GM23338 (cell line): Measurements from ENCODE around the gene RASL12. TPM values are rescaled to one million over a fixed set of nuclear protein-coding genes. Genes with fewer than 3 reads are reported as not detected.

Source experiments
- ATAC-seq: fragments of 200-7000 bp; cut with Tn5 transposase; 3 replicates; pipeline ENCODE4 v1.9.1; 2020
- DNase-seq: peaks from one replicate; pipeline ENCODE4 v3.0.0-alpha.2; 2015; ENCODE audit warnings: low spot score
- H2AFZ ChIP-seq: fragments of 200-600 bp; sonication (generic); 2 replicates; pipeline ENCODE4 v1.8.0; 2016; ENCODE audit warnings: antibody characterized with exemption, mild to moderate bottlenecking, moderate library complexity
- H3F3A ChIP-seq: fragments of 200-600 bp; sonication (generic); replicated peaks from 2 replicates; pipeline ENCODE4 v1.8.0; 2017; ENCODE audit warnings: antibody characterized with exemption, mixed run types, low read depth
- H3K27ac ChIP-seq: fragments of 200-600 bp; sonication (generic); 2 replicates; pipeline ENCODE4 v1.6.1; 2016; ENCODE audit warnings: low read depth
- H3K27me3 ChIP-seq: fragments of 200-600 bp; sonication (generic); 2 replicates; pipeline ENCODE4 v1.8.0; 2016; ENCODE audit warnings: mild to moderate bottlenecking, mixed run types, moderate library complexity; ENCODE audit not compliant: insufficient read depth
- H3K36me3 ChIP-seq: fragments of 200-600 bp; sonication (generic); 2 replicates; pipeline ENCODE4 v1.8.0; 2016; ENCODE audit warnings: mild to moderate bottlenecking; ENCODE audit not compliant: insufficient read depth
- H3K4me1 ChIP-seq: fragments of 200-600 bp; sonication (generic); 2 replicates; pipeline ENCODE4 v1.8.0; 2016; ENCODE audit warnings: mild to moderate bottlenecking, moderate library complexity; ENCODE audit not compliant: insufficient read depth
- H3K4me2 ChIP-seq: fragments of 200-600 bp; sonication (generic); 2 replicates; pipeline ENCODE4 v1.7.1; 2017; ENCODE audit warnings: mixed run types
- H3K4me3 ChIP-seq: fragments of 200-600 bp; sonication (generic); 2 replicates; pipeline ENCODE4 v1.6.1; 2016; ENCODE audit warnings: mixed run types
- H3K79me2 ChIP-seq: fragments of 200-600 bp; sonication (generic); replicated peaks from 2 replicates; pipeline ENCODE4 v1.8.0; 2017; ENCODE audit warnings: mild to moderate bottlenecking; ENCODE audit not compliant: insufficient read depth
- H3K9me2 ChIP-seq: fragments of 200-600 bp; sonication (generic); 2 replicates; pipeline ENCODE4 v1.8.0; 2017; ENCODE audit not compliant: insufficient read depth
- H4K20me1 ChIP-seq: fragments of 200-600 bp; sonication (generic); replicated peaks from 2 replicates; pipeline ENCODE4 v1.8.0; 2017; ENCODE audit warnings: mild to moderate bottlenecking; ENCODE audit not compliant: insufficient read depth
- H3K27ac Mint-ChIP-seq: 2 replicates; pipeline ENCODE4 v1.8.0; 2020; ENCODE audit warnings: inconsistent platforms, mild to moderate bottlenecking, moderate library complexity, mixed read lengths
- H3K27me3 Mint-ChIP-seq: 3 replicates; pipeline ENCODE4 v1.8.0; 2022; ENCODE audit warnings: low read depth, mild to moderate bottlenecking, moderate library complexity, mixed read lengths, inconsistent platforms; ENCODE audit not compliant: insufficient read depth, poor library complexity
- H3K36me3 Mint-ChIP-seq: 3 replicates; pipeline ENCODE4 v1.8.0; 2021; ENCODE audit warnings: low read depth, mild to moderate bottlenecking, inconsistent platforms, moderate library complexity, mixed read lengths
- H3K4me1 Mint-ChIP-seq: 3 replicates; pipeline ENCODE4 v1.8.0; 2020; ENCODE audit warnings: mild to moderate bottlenecking, inconsistent platforms, mixed read lengths
- H3K4me3 Mint-ChIP-seq: 3 replicates; pipeline ENCODE4 v1.8.0; 2021; ENCODE audit warnings: moderate library complexity, mild to moderate bottlenecking, inconsistent platforms, mixed read lengths
- H3K9me3 Mint-ChIP-seq: 3 replicates; pipeline ENCODE4 v1.8.0; 2020; ENCODE audit warnings: moderate library complexity, mild to moderate bottlenecking, inconsistent platforms, mixed read lengths
- CREB1 ChIP-seq: fragments of 250-450 bp; sonication (Bioruptor Pico); IDR thresholded peaks from 2 replicates; pipeline ENCODE4 v1.5.0; 2020; ENCODE audit warnings: low read depth, mild to moderate bottlenecking, moderate library complexity
- POLR2AphosphoS5 ChIP-seq: IDR thresholded peaks from 2 replicates; pipeline ENCODE4 v1.6.1; 2016; ENCODE audit warnings: antibody characterized with exemption, low read depth
- ZNF114 ChIP-seq: fragments of 250-450 bp; sonication (Bioruptor Pico); IDR thresholded peaks from 2 replicates; pipeline ENCODE4 v1.5.0; 2020; ENCODE audit warnings: mild to moderate bottlenecking, moderate library complexity
- ZNF331 ChIP-seq: fragments of 250-450 bp; sonication (Bioruptor Pico); IDR thresholded peaks from 2 replicates; pipeline ENCODE4 v1.5.0; 2020; ENCODE audit warnings: low read depth, mild to moderate bottlenecking, moderate library complexity
- polyA plus RNA-seq: library from polyadenylated mRNA; unstranded; fragments of >200 nt; fragmentation: Nextera tagmentation; extraction: Ambion mirVana; gene quantifications from 2 replicates; pipeline ENCODE4 v1.2.1, GENCODE V29; 2016
- total RNA-seq: library from RNA; depleted of rRNA; stranded (reverse); fragments of >200 nt; shearing (Covaris generic); gene quantifications from 2 replicates; pipeline ENCODE4 v1.2.3, GENCODE V29; 2014
- TF ChIP-seq, protein P1 (sequence below): fragments of 250-450 bp; sonication (Bioruptor Pico); IDR thresholded peaks from 2 replicates; pipeline ENCODE4 v1.5.0; 2020; ENCODE audit warnings: mild to moderate bottlenecking, moderate library complexity
- TF ChIP-seq, protein P2 (sequence below): IDR thresholded peaks from one replicate; pipeline ENCODE4 v1.6.1; 2018; ENCODE audit warnings: antibody characterized with exemption; ENCODE audit not compliant: unreplicated experiment

The RASL12 gene
- total and polyA plus RNA-seq, 2 experiments from 2014 or later = 4.5 to 27.7 TPM

GRCh38 chr15:65051266-65051665 lies 16.5 kb downstream of the RASL12 start (continued):
- TF ChIP-seq, protein P1, sequence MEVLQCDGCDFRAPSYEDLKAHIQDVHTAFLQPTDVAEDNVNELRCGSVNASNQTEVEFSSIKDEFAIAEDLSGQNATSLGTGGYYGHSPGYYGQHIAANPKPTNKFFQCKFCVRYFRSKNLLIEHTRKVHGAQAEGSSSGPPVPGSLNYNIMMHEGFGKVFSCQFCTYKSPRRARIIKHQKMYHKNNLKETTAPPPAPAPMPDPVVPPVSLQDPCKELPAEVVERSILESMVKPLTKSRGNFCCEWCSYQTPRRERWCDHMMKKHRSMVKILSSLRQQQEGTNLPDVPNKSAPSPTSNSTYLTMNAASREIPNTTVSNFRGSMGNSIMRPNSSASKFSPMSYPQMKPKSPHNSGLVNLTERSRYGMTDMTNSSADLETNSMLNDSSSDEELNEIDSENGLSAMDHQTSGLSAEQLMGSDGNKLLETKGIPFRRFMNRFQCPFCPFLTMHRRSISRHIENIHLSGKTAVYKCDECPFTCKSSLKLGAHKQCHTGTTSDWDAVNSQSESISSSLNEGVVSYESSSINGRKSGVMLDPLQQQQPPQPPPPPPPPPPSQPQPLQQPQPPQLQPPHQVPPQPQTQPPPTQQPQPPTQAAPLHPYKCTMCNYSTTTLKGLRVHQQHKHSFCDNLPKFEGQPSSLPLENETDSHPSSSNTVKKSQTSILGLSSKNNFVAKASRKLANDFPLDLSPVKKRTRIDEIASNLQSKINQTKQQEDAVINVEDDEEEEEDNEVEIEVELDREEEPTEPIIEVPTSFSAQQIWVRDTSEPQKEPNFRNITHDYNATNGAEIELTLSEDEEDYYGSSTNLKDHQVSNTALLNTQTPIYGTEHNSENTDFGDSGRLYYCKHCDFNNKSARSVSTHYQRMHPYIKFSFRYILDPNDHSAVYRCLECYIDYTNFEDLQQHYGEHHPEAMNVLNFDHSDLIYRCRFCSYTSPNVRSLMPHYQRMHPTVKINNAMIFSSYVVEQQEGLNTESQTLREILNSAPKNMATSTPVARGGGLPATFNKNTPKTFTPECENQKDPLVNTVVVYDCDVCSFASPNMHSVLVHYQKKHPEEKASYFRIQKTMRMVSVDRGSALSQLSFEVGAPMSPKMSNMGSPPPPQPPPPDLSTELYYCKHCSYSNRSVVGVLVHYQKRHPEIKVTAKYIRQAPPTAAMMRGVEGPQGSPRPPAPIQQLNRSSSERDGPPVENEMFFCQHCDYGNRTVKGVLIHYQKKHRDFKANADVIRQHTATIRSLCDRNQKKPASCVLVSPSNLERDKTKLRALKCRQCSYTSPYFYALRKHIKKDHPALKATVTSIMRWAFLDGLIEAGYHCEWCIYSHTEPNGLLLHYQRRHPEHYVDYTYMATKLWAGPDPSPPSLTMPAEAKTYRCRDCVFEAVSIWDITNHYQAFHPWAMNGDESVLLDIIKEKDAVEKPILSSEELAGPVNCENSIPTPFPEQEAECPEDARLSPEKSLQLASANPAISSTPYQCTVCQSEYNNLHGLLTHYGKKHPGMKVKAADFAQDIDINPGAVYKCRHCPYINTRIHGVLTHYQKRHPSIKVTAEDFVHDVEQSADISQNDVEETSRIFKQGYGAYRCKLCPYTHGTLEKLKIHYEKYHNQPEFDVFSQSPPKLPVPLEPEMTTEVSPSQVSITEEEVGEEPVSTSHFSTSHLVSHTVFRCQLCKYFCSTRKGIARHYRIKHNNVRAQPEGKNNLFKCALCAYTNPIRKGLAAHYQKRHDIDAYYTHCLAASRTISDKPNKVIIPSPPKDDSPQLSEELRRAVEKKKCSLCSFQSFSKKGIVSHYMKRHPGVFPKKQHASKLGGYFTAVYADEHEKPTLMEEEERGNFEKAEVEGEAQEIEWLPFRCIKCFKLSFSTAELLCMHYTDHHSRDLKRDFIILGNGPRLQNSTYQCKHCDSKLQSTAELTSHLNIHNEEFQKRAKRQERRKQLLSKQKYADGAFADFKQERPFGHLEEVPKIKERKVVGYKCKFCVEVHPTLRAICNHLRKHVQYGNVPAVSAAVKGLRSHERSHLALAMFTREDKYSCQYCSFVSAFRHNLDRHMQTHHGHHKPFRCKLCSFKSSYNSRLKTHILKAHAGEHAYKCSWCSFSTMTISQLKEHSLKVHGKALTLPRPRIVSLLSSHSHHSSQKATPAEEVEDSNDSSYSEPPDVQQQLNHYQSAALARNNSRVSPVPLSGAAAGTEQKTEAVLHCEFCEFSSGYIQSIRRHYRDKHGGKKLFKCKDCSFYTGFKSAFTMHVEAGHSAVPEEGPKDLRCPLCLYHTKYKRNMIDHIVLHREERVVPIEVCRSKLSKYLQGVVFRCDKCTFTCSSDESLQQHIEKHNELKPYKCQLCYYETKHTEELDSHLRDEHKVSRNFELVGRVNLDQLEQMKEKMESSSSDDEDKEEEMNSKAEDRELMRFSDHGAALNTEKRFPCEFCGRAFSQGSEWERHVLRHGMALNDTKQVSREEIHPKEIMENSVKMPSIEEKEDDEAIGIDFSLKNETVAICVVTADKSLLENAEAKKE (CRISPR knock-in tag) = no peak
- TF ChIP-seq, protein P2, sequence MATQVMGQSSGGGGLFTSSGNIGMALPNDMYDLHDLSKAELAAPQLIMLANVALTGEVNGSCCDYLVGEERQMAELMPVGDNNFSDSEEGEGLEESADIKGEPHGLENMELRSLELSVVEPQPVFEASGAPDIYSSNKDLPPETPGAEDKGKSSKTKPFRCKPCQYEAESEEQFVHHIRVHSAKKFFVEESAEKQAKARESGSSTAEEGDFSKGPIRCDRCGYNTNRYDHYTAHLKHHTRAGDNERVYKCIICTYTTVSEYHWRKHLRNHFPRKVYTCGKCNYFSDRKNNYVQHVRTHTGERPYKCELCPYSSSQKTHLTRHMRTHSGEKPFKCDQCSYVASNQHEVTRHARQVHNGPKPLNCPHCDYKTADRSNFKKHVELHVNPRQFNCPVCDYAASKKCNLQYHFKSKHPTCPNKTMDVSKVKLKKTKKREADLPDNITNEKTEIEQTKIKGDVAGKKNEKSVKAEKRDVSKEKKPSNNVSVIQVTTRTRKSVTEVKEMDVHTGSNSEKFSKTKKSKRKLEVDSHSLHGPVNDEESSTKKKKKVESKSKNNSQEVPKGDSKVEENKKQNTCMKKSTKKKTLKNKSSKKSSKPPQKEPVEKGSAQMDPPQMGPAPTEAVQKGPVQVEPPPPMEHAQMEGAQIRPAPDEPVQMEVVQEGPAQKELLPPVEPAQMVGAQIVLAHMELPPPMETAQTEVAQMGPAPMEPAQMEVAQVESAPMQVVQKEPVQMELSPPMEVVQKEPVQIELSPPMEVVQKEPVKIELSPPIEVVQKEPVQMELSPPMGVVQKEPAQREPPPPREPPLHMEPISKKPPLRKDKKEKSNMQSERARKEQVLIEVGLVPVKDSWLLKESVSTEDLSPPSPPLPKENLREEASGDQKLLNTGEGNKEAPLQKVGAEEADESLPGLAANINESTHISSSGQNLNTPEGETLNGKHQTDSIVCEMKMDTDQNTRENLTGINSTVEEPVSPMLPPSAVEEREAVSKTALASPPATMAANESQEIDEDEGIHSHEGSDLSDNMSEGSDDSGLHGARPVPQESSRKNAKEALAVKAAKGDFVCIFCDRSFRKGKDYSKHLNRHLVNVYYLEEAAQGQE = no peak
- no peak for TF ChIP-seq ZNF114

DNA sequence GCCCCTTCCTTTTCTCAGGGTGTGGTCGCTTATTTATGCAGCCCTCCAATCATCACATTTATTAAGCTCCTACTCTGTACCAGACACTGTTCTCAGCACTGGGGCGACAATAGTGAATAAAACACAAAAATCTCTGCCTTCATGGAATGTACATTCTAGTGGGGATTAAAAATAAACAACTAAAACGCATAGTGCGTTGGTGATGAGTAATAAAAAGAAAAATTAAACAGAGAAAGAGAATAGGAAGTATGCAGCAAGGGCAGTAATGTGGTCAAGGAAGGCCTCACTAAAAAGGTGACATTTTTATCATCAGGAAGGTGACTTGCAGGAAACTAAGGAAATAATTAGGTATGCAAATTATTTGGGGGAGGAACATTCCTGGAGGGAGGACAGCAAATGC lies 17.5 kb downstream of the RASL12 start:
- Histone ChIP-seq H3K79me2 (no peaks in the 10 kb centered on the region), H3K4me3 (no peak overlapping the region), H3K4me2 (no peak overlapping the region), H2AFZ (no peak overlapping the region), H3K36me3 (no peaks in the 10 kb centered on the region), H3K27ac (no peak overlapping the region), H3F3A (0 out of 2 replicates have a peak, but pooled peaks cover 4% of the 10 kb centered on the region), H4K20me1 (no peaks in the 10 kb centered on the region), H3K9me2 (no peaks in the 10 kb centered on the region), H3K27me3 (no peaks in the 10 kb centered on the region), H3K4me1 (no peaks in the 10 kb centered on the region)
- H3K9me3 Mint-ChIP-seq = no peaks in the 10 kb centered on the region
- no peak overlapping the region; the same call in 2 of the 3 replicates for H3K4me3 Mint-ChIP-seq
- no peaks in the 10 kb centered on the region for H3K36me3 Mint-ChIP-seq
- no peak overlapping the region for H3K27ac Mint-ChIP-seq
- H3K4me1 Mint-ChIP-seq = peaks cover 7% of the 10 kb centered on the region; the same call in 2 of the 3 replicates
- ATAC-seq (no peak), DNase-seq (no peak)
- peaks cover 10% of the 10 kb centered on the region for H3K27me3 Mint-ChIP-seq
- TF ChIP-seq, protein P1 (CRISPR knock-in tag) = no peak
- TF ChIP-seq ZNF114 = no peak
- TF ChIP-seq POLR2AphosphoS5 = no peak
- TF ChIP-seq CREB1 (CRISPR knock-in tag) = no peak
- TF ChIP-seq ZNF331 (CRISPR knock-in tag) = no peak
